Activated CD4-positive, alpha-beta T cell treated with anti-CD3 and anti-CD28 coated beads for 1 hour (primary cell): ENCODE measurements around the gene FYN.

Source experiments
- DNase-seq: peaks from one replicate; pipeline ENCODE4 v3.0.0-alpha.2; 2020

The FYN gene

DNA sequence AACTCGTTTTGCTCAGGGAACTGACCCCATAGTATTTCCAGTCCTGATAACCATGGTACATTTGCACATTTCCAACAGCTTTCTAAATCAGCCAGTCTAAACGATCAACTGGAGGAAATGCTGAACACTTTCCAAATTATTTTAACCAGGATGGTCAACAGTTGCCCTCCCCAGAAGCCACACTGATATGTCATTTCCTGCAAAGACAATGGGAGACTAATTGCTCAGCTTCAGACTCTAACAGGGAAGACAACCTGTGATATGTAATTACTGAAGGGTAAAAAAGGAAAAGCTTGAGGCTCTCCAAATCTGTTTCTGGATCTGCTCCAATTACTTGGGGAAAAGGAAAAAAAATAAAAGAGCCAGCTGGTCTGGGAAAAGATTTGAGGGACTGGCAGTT is 88.8 kb downstream of the FYN start:
- DNase-seq, result no peak

DNA sequence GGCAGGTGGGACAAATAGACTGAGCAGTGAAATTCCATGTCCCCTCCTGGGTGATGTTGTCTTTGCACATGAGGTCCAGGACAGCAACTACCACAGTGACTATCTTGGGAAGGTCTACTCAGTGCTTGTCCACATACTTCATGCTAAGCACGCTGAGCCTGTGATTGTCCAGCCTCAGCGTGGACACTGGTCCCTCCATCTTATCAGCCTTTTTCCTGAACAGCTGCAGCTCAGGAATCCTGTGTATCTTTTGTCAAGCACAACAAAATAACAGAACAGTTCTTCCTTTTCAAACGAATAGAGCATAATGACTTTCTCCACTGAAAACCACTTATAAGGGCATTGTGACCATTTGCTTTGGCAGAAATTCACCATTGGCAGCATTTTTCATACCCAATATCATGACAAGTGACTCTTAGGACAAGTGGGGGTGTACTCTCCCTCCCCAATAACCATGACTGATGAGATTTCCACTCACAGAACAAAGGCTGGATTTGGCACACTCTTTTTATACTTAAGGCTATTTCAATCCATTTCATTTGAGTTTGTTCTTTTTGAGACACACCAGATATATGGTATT is 90.3 kb downstream of the FYN start:
- DNase-seq, result no peak

DNA sequence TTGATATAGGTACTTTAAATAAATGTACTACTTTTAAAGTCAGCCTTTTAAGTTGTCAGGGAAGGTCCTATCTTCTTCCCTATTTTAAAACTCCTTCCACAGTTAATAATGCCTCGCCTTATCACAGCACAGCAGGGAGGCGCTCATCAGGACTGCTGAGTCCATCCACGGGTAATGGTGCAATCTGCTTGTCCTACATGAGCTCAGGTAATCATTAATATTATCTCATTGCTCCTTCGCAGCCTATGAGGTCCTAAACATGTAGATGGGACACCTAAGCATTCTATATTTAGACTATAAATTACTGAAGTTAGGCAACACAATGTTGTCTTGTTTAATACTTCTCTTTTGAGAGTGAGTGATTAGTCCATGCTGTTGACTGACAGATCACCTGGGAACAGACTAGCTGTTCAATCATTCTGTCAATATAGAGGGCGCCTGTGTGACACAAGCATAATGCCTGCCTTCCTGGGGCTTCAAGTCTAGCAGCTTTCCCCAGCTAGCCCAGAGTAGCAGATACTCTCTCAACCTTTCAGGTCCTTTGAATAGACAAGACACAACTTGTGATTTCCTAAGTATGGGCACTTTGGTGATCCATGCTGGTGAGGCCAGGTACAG is 91.0 kb downstream of the FYN start:
- no peak for DNase-seq

DNA sequence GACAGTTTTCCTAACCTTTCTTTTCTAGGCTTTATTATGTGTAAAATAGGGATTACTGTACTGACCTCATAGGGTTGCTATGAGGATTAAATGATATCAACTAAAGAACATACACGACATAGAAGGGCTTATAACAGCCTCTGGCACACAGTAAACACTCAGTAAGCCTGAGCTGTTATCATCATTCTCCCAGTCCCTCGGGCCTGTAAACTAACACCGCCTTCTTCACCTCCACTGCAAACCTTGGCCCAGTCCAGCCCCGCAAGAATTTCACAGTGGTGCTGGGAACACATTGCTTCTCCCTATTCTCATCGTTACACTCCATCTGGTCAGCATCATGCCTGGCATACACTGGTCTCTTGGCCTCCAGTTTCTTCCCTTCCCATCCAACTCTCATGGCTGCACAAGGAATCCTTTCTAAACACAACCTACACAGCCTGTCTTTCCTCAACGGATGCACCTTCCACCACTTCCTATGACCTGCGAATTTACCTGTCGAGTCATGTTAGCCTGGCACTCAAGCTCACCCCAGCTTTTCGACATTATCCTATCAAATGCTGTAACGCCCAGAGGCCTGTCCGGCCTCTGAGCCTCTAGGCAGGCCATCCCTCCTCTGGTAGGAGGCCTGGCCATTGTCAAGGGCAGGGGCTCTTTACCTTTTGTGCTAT is 92.1 kb downstream of the FYN start:
- no peak for DNase-seq

DNA sequence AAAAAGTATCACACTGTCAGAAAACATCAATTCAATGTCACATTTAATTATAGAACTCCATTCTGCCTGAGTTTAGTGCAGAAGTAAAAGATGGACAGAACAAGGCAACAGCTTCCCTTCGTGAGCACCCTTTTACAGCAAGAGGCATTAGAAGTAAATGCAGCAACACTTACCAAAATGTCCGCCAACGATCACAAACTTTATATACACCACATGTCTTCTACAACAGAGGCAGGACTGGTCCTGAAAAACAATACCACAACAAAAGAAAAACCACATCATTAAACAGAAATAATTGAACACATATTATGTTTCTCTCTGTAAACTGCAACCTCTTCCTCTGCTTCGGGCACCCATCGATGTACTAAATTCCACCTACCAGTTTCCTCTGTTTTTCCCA is 92.9 kb downstream of the FYN start:
- DNase-seq, result no peak

DNA sequence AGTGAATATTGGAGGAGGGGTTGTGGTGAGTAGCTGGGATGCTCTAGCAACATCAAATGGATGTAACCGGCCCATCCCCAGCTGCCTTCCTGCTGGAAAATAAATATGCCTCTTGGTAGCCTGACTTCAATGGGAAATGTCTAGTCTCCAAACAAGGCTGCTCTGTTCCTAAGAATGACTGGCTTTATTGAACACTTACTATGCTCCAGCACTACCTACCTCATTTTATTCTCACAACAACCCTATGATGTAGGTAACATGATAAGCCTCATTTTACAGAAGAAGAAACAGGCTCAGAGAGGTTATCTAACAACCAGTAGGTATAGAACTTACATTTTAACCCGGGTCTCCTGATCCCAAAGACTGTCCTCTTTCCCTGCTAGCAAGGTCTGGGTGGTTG is 93.6 kb downstream of the FYN start:
- no peak for DNase-seq

DNA sequence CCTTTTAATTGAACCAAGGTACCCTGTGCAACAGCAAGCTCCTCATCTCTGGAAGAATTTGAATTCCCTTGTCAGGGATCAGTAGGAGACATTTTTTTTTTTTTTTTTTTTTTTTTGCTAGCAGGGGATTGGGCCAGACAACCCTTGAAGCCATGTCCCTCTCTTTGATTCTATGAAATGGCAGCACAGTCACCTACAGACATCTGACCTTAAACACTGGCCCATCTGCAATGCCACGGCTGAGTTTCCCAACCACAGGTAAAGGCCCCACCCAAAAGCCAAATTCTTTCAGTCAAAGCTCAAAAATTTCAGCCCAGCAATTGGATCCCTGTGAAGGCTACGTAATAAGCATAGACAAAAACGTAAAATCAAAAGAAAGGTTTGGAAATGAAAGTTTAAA is 94.2 kb downstream of the FYN start:
- no peak for DNase-seq

DNA sequence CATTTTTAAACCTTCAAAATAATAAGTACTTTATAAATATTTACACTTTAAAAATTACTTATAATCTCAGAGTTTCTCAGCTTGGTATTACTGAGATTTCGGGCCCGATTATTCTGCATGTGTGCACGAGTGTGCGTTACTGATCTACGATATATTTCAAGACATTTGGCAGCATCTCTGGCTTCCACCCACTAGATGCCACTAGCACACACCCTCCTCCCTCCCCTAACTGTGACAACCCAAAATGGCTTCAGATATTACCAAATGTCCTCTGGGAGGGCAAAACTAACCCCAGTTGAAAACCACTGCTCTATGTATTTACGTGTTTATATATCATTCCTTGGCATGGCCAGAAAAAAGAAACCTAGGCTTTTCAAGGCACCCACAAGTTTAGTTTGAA is 95.9 kb downstream of the FYN start:
- no peak for DNase-seq

DNA sequence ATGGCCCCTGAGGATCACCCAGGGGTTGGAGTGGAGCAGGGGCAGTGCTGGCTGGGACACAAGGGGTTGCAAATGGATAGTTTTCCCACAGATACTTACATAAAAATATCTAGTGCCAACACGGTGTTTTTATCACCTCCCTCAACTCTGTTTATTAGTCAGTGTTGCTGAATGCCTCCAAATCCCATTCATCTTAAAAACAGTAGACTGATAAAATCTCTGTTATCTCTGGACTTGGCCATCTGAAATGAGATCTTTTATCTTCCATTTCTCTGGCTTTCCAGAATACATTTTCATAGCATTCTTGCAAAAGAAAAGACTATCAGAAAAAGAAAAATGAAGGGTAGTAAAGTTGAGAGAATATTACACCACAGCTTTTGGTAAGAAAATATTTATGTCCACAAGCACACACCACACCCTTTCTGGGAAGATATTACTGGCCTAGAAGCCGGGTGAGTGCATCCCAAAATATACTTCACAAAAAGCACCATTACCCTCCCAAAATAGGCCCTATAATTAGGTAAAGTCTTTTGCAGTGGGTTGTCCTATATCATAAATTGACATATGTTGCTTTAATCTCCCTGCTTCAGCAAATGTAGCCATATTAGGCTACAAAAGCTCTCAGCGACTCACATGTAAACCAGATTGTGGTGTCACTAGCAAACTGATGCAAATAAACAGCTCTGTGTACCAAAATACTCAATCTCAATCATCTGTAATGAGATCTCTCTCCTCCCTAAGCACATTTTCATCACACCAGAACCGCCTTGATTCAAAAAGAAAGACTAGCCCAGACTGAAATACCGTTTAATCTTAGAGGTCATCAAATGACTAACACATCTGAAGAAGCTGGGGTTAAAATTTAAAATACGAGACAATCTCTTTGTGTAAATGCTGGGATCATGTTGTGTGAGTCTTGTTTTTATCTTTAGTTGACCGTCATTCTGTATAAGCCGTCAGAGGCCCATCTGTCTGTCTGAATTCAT is 96.7 kb downstream of the FYN start:
- no peak for DNase-seq

DNA sequence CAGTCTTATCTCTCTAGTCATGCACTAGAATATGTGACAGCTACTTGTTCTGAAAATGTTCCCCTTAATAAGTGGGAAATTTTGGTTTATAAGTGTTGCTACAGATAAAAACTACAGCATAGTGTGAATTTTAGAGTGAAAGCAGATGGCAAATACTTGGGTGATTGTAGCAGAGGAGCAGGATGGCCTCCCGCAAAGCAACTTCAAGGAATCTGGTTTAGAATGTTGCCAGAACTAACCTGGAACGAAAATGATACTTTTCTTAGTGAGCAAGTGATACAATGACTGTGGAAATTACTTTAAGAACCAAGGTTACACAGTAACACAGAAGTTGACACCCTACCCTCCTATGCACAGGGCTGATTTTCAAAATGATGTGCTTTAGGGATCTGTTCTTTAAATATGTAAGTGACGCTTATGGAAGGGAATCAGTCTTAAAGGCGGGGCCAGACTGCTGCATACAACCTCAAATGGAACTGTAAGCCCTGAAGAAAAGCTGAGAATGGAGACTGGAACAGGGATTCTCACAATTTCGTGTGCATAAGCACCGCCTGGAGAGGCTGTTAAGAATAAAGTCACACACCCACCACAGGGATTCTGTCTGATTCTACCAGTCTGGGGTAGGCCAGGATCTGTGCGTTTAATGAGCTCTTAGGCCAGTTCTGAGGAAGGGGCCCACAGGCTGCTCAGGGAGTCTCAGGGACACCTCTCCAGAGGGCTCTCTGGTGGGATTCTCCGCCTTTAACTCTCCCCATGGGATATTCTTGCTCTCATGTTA is 97.9 kb downstream of the FYN start:
- DNase-seq, result no peak

DNA sequence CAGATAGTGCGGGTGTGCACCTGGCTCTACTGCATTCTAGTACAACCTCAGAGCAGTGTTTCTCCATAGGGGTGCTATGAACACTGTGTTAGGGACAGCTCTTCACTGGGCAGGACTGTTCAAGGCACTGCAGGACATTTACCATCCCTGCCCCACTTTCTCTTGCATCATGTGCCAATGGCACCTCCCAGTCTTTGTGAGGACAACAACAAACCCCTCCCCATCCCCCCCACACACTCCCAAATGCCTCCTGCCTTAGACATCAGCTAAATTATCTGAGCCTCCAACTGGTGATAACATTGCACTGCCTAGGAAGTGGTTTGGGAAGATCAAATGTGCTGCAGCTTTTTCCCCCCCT is 98.9 kb downstream of the FYN start:
- no peak for DNase-seq

DNA sequence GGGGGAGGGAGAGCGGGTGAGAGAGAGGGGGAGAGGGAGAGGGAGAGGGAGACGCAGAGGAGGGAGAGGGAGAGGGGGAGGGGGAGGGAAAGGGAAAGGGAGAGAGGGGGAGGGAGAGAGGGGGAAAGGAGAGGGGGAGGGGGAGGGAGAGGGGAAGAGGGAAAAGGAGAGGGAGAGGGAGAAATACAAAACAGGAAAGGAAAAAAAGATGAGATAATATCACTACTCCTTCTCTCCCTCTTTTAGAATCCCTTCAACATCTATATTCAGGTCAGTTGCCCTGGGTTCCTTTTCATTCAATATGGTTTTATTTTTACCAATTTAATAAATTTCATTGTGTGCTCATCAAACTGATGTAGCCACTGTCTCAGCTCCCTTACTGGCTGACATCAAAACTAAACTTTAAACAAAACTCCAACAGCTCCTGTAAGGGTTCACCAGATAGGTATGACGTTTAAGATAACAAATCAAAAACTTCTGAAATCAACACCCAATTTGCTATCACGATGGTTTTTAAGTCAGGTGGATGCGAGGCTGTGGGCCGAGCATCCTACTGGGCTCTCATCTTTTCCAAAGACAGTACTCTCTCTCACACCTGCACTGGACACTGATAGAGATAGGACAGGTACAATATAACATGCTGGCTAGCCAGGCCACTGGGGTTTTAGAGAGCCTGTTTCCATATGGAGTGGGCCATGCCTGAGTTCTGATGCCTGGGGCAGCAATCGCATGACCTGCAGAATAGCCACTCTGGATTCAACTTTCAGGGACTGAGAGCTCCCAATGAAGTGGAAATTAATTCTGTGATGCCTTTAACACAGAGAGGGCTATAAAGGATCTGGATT is 99.5 kb downstream of the FYN start:
- DNase-seq, result no peak

DNA sequence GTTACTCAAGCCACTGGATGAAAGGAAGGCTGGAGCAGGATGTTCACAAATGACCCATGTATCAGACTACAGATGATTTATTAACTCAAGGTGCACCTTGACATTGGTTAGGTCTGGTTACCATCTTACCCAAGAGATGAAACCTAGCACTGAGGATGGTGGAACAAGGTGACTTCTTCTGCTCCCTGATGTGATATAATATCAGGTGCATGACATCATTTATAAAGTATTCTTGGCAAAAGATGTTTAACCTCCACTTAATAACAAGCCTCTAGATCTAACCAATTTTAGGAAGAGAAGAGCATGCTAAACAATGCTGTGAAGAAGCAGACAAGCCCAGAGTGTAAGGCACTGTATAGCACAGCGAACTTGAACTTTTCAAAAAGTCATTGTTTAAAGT is 100.9 kb downstream of the FYN start:
- DNase-seq, result no peak

DNA sequence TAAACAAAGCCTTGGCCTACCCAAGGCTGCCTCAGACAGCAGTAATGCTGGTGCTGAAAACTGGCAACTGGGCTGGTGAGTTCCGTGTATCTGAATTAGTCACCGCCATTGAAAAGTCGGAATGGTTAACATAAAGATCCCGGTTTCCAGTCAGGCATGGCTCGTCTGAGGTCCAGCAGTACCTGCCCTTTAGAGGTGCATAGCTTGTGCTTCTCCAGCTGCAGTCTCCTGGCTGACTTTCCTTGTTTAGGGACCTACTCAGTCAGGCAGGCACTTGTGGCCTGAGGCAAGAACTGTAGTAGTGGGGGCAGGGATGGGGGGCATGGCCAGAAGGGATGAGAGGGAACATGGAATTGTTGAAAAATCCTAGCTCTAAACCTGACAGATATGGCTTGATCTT is 101.6 kb downstream of the FYN start:
- no peak for DNase-seq

DNA sequence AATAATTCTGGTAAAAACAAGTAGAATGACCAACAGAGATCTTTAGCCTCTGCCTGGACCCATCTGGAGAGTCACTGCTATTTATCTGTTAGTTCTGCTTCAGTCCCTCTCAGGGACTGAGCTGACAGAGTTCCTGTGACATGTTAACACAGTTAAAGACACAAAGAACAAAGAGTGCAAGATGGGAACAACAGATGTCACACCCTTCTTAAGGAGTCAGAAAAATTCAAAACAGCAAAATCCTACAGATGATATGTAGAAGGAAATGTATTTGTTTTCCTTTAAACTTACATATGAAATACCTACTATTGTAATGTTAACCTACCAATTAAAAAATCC is 102.2 kb downstream of the FYN start:
- no peak for DNase-seq

DNA sequence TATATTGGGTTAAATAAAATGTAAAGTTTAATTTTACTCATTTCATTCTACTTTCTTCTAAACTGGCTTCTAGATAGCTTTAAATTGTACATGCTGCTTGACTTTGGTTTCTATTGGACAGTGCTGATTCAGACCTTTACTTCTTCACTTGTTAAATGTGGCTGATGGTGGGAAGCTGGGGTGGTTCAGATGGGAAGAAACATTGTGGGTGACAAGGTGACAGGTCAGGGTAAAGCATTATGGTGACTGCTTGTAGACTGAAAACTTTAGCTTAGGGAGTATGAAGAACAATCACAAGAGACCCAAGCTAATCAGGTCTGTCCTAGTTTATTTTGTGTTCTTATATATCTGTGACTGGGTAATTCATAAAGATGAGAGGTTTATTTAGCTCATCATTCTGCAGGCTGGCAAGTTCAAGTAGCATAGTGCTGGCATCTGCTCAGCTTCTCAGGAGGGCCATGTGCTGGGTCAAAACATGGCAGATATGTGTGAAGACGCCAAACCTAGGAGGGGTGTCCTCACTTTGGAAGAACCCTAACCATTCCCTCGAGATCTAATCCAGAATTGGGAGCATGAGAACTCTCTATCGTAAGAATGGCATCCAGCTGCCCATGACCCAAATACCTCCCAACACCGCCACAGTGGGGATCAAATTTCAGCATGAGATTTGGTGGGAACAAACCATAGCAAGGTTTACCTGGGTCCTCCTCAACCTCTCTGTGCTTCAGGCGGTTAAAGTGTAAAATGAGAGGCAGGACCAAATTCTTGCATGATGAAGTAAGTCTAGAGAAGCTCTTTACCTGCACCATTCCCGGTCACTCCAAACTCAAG is 102.8 kb downstream of the FYN start:
- no peak for DNase-seq

DNA sequence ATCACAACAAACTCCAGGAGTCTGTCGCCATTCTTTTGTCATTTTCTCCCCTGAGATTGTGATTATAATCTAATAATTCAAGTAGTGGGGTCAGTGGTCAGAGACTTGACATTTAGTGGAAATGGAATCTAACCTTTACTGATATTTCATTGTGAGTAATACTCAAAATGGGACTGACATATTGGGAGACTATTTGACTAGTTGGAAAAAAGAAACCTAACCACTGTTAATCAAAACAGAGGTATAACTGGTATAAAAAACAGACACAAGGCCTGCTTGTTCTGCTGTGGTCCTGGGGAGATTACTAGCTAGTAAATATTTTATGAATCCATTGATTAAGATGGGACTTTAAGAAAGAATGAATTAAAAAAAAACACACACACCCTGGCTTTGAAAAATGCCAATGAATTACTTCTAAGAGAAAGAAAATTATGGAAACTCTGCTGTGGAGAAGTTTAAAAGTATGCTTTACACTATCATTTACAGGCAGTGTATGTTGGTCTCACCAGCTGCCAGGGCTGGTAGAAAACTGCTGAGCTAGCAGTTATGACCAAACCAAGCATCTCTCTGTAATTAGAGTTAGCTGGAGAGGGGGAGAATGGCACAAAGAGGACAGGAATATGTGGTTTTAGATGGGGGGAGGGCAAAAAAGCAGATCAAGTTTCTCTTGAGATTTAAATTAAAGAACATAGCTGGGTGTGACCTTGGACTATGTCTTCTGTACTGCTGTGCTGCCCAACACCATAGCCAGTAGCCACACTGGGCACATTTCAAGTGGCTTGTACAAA is 103.7 kb downstream of the FYN start:
- DNase-seq, result no peak

DNA sequence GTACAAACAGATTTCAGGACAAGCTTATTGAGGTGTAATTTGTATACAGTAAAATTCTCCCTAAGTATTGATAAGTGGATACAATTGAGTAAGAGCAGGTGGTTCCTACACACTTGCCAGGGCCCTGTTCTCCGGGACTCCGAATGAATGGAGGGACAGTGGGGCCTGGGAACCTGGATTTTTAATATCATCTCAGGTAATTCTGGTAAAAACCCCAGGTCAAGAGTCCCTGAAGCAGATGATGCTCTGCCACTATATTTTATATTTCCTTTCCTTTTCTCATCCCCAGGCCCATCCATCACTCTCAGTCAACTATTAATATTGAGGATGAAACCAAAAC is 104.9 kb downstream of the FYN start:
- DNase-seq, result no peak

DNA sequence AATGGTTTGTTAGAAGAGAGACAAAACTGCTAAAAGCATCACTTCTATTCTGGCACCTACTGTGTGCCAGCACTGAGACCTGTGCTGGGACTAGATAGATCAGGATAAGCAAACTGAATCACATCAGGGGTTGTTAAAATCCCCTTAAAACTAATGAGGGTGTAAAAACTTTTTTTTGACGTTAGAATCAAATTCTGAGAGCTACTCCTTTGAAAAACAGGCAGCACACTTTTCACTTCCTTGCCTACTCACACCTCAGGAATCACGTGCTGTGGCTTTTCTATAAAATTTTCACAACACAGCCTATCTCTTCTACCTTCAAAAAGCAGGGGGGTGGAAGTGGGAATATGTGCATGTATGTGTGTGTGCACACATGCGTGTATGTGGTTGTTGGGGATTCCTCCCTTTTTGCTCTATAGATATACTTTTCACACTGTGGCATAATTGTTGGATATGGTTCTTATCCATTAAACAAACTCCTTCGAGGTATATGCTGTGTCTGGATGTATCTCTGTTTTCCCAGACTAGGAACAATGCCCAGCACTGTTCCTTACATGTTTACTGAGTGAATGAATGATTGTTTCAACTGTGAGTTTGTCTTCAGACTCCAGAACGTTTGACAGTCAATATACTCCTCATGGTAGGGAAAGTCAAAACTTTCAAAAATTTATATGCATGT is 105.4 kb downstream of the FYN start:
- DNase-seq, result no peak
